OCI-LY1 (cell line): ENCODE data around the gene CACNA1C.

Experiments
- H2AFZ ChIP-seq: fragments of 200-600 bp; sonication (generic), shearing (Covaris generic); 2 replicates; pipeline ENCODE4 v1.6.0; 2014; ENCODE audit warnings: antibody characterized with exemption, mild to moderate bottlenecking, low read length
- H3F3A ChIP-seq: fragments of 200-600 bp; sonication (generic), shearing (Covaris generic); 2 replicates; pipeline ENCODE4 v1.6.0; 2014; ENCODE audit warnings: mild to moderate bottlenecking, antibody characterized with exemption, low read length, moderate library complexity; ENCODE audit not compliant: insufficient read depth
- H3K27ac ChIP-seq: fragments of 200-600 bp; sonication (generic); 2 replicates; pipeline ENCODE4 v1.5.1; 2014; ENCODE audit warnings: low read length, mixed run types, mild to moderate bottlenecking, low read depth; ENCODE audit not compliant: poor library complexity, severe bottlenecking
- H3K27me3 ChIP-seq: fragments of 200-600 bp; sonication (generic); 2 replicates; pipeline ENCODE4 v1.6.0; 2014; ENCODE audit warnings: antibody characterized with exemption, mild to moderate bottlenecking, low read length, moderate library complexity; ENCODE audit not compliant: insufficient read depth
- H3K36me3 ChIP-seq: fragments of 200-600 bp; sonication (generic); 2 replicates; pipeline ENCODE4 v1.6.1; 2014; ENCODE audit warnings: mild to moderate bottlenecking, antibody characterized with exemption, low read length, moderate library complexity, mixed read lengths; ENCODE audit not compliant: insufficient read depth
- H3K4me1 ChIP-seq: fragments of 200-600 bp; sonication (generic); 2 replicates; pipeline ENCODE4 v1.5.1; 2014; ENCODE audit warnings: mild to moderate bottlenecking, low read length, moderate library complexity; ENCODE audit not compliant: insufficient read depth, severe bottlenecking
- H3K4me2 ChIP-seq: fragments of 200-600 bp; sonication (generic), shearing (Covaris generic); 2 replicates; pipeline ENCODE4 v1.6.1; 2014; ENCODE audit warnings: low read length
- H3K4me3 ChIP-seq: fragments of 200-600 bp; sonication (generic); 2 replicates; pipeline ENCODE4 v1.5.1; 2014; ENCODE audit warnings: low read length, low read depth, mild to moderate bottlenecking, mixed read lengths; ENCODE audit not compliant: poor library complexity, severe bottlenecking
- H3K79me2 ChIP-seq: fragments of 200-600 bp; shearing (Covaris generic); 2 replicates; pipeline ENCODE4 v1.6.1; 2016; ENCODE audit warnings: mixed run types, low read length, mixed read lengths; ENCODE audit not compliant: insufficient read depth
- H3K9ac ChIP-seq: fragments of 200-600 bp; sonication (generic), shearing (Covaris generic); 2 replicates; pipeline ENCODE4 v1.6.1; 2014; ENCODE audit warnings: mild to moderate bottlenecking, low read length, mixed read lengths
- H3K9me2 ChIP-seq: fragments of 200-600 bp; sonication (generic), shearing (Covaris generic); 2 replicates; pipeline ENCODE4 v1.6.1; 2014; ENCODE audit warnings: low read depth, mild to moderate bottlenecking, low read length, mixed read lengths
- H3K9me3 ChIP-seq: fragments of 200-600 bp; shearing (Covaris generic); 2 replicates; pipeline ENCODE4 v1.6.1; 2014; ENCODE audit warnings: low read length, mixed read lengths
- H4K20me1 ChIP-seq: fragments of 200-600 bp; sonication (generic), shearing (Covaris generic); 2 replicates; pipeline ENCODE4 v1.6.0; 2016; ENCODE audit warnings: mild to moderate bottlenecking, low read length; ENCODE audit not compliant: insufficient read depth
- CTCF ChIP-seq: fragments of 200-600 bp; sonication (generic), shearing (Covaris generic); IDR thresholded peaks from 2 replicates; pipeline ENCODE4 v1.5.1; 2017; ENCODE audit warnings: mild to moderate bottlenecking, antibody characterized with exemption, low read length, moderate library complexity, mixed read lengths
- EZH2 ChIP-seq: fragments of 200-600 bp; sonication (generic), shearing (Covaris generic); IDR thresholded peaks from 2 replicates; pipeline ENCODE4 v1.8.0; 2017; ENCODE audit warnings: borderline replicate concordance, mixed run types, mild to moderate bottlenecking, antibody characterized with exemption, low read length, moderate library complexity, mixed read lengths

The CACNA1C gene

GRCh38 chr12:2662524-2662923 is 609.7 kb downstream of the CACNA1C start:
- Histone ChIP-seq H4K20me1 (no peaks in the 10 kb centered on the region), H3K36me3 (no peaks in the 10 kb centered on the region), H3F3A (no peaks in the 10 kb centered on the region), H3K9me3 (no peaks in the 10 kb centered on the region), H3K4me2 (no peak overlapping the region), H3K79me2 (no peaks in the 10 kb centered on the region), H2AFZ (no peak overlapping the region), H3K4me3 (no peak overlapping the region), H3K4me1 (no peaks in the 10 kb centered on the region), H3K27me3 (no peaks in the 10 kb centered on the region), H3K9ac (no peak overlapping the region), H3K9me2 (no peaks in the 10 kb centered on the region), H3K27ac (no peak overlapping the region)
- no peak for TF ChIP-seq EZH2
- TF ChIP-seq CTCF = no peak

GRCh38 chr12:2664721-2665577 is 612.2 kb downstream of the CACNA1C start:
- H3K27ac ChIP-seq = no peak overlapping the region

GRCh38 chr12:2666411-2666810 is 613.6 kb downstream of the CACNA1C start:
- no peaks in the 10 kb centered on the region; the same call in 1 of the 2 replicates for H3K27me3 ChIP-seq

More at GRCh38 chr12:2664721-2665577, 612.2 kb downstream of the CACNA1C start:
- H3F3A ChIP-seq = no peaks in the 10 kb centered on the region
- no peak overlapping the region for H2AFZ ChIP-seq
- H3K4me2 ChIP-seq = no peak overlapping the region
- H3K27me3 ChIP-seq = no peaks in the 10 kb centered on the region
- TF ChIP-seq CTCF = no peak
- no peaks in the 10 kb centered on the region for H3K9me2 ChIP-seq
- H3K4me1 ChIP-seq = no peaks in the 10 kb centered on the region
- H3K9me3 ChIP-seq = no peaks in the 10 kb centered on the region
- H4K20me1 ChIP-seq = no peaks in the 10 kb centered on the region
- no peaks in the 10 kb centered on the region for H3K79me2 ChIP-seq
- H3K36me3 ChIP-seq = no peaks in the 10 kb centered on the region
- no peak overlapping the region for H3K9ac ChIP-seq
- no peak overlapping the region for H3K4me3 ChIP-seq

More at GRCh38 chr12:2666411-2666810, 613.6 kb downstream of the CACNA1C start:
- Histone ChIP-seq H3F3A (no peaks in the 10 kb centered on the region), H3K9me3 (no peaks in the 10 kb centered on the region), H3K79me2 (no peaks in the 10 kb centered on the region), H3K4me2 (no peak overlapping the region), H4K20me1 (no peaks in the 10 kb centered on the region), H3K4me3 (no peak overlapping the region), H3K36me3 (no peaks in the 10 kb centered on the region), H2AFZ (no peak overlapping the region), H3K9me2 (no peaks in the 10 kb centered on the region), H3K4me1 (no peaks in the 10 kb centered on the region), H3K9ac (no peak overlapping the region), H3K27ac (no peak overlapping the region)
- TF ChIP-seq CTCF = no peak
- no peak for TF ChIP-seq EZH2
